WI38 (cell line): Measurements from ENCODE around the gene ZBTB16.

Source experiments
- H3K4me3 ChIP-seq: 2 replicates; pipeline ENCODE4 v1.5.1; 2011; ENCODE audit warnings: low read depth, mild to moderate bottlenecking, control low read depth, low read length
- CTCF ChIP-seq: IDR thresholded peaks from 2 replicates; pipeline ENCODE4 v1.5.1; 2012; ENCODE audit warnings: low read depth, mild to moderate bottlenecking, control low read depth, low read length

ZBTB16 gene

DNA sequence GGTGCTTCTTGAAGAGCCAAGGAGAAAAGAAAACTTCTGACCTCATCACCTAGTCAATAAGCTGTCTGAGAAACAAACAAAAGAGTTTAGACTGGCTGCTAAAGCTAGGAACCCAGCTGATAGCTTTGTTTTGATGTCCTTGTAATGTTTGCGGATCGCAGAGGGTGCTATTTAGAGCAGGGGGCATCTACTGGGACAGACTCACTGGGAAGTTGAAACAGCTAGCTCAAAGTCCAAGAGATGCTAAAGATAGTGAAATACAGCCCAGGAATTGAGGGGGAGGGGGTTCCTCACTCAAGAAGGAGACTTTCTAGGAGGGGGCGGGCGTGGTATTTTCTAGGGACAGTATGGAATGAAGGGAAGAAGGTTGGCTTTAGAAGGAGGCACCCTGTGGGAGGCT, 18.9 kb downstream of the ZBTB16 start:
- H3K4me3 ChIP-seq = no peak overlapping the region
- TF ChIP-seq CTCF = no peak

GRCh38 chr11:114079511-114080065, 20.1 kb downstream of the ZBTB16 start:
- TF ChIP-seq CTCF = no peak
- H3K4me3 ChIP-seq = no peak overlapping the region

DNA sequence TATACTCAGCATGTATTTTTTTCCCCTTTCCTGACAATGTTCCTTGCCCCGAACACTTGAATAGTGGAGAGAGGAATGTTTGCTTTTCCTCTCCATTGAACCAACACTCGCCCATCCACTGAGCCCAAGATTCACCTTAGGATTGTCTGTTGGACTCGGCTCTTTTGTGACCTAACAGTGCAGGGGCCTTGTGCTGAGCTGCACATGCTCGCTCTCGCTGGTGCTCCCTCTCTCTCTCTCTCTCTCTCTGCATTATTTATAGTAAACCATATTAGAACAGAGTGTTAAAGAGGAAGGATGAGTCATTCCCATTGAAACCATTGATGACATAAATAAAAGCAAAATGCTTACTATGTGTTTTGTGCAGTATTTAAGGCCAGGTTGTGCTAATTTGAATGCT, 20.7 kb downstream of the ZBTB16 start:
- TF ChIP-seq CTCF = no peak

GRCh38 chr11:114080769-114081168, 21.3 kb downstream of the ZBTB16 start:
- TF ChIP-seq CTCF = no peak
- H3K4me3 ChIP-seq = no peak overlapping the region

More for the DNA sequence above, 20.7 kb downstream of the ZBTB16 start:
- no peak overlapping the region for H3K4me3 ChIP-seq

GRCh38 chr11:114081641-114082414, 22.3 kb downstream of the ZBTB16 start:
- TF ChIP-seq CTCF = no peak
- H3K4me3 ChIP-seq = no peak overlapping the region

DNA sequence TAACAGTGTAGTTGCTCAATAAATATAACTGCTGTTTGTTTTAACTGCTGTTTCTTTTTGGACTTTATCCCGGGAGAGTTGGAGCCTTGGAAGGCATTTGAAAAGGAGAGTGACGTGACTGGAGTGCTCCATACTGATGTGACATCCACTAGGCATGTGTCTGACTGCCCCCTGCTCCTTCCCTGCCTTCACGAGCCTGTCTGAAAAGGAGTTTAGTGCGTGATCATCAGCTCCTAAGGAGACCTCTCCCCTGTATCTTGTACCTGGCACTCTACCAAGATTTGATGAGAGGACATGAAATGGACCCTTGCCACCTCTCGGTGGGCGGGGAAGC, 22.9 kb downstream of the ZBTB16 start:
- TF ChIP-seq CTCF = no peak
- H3K4me3 ChIP-seq = no peak overlapping the region

GRCh38 chr11:114082767-114083181, 23.3 kb downstream of the ZBTB16 start:
- no peak overlapping the region for H3K4me3 ChIP-seq
- no peak for TF ChIP-seq CTCF
